Colon (tissue), 2 donors: ENCODE data around the gene PITRM1.

Experiments
- FAIRE-seq: peaks from 2 replicates; lab custom pipeline; 2012; peaks lifted over from hg19 to GRCh38; lab: Jason Lieb, UNC
- donor health status: control.
- donor health status: control.

Gene PITRM1

DNA sequence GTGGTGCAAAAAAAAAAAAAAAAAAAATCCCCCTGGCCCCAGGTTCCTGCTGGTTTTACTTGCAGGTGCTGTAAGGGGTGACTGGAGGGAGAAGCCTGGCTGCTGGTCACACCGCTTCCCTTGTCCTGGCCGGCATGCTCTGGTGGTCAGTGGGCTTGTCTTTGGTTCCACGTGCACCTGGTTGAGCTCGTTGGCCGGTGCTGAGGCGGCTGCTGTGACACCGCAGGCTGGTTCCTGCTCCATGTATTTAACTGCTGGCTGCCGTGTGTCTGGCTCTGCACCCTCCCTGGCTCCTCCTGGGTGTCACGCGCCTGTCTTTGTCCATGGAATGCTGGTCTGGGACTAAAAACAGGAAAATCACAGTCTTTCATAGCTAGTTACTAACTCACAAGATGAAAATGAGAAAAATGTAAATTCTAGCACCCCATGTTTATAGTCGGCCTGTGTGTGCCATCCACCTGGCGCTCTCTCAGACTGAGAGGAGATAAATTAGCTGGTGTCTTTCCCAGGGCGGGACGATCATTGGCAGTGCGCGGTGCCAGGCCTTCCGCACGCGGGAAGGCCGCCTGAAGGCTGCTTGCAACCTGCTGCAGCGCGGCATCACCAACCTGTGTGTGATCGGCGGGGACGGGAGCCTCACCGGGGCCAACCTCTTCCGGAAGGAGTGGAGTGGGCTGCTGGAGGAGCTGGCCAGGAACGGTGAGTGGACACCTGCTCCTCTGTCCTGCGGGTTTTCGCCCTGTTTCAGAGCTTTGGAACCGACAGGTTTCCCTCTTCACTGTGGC is 71.5 kb downstream of the PITRM1 start:
- FAIRE-seq, result no peak

DNA sequence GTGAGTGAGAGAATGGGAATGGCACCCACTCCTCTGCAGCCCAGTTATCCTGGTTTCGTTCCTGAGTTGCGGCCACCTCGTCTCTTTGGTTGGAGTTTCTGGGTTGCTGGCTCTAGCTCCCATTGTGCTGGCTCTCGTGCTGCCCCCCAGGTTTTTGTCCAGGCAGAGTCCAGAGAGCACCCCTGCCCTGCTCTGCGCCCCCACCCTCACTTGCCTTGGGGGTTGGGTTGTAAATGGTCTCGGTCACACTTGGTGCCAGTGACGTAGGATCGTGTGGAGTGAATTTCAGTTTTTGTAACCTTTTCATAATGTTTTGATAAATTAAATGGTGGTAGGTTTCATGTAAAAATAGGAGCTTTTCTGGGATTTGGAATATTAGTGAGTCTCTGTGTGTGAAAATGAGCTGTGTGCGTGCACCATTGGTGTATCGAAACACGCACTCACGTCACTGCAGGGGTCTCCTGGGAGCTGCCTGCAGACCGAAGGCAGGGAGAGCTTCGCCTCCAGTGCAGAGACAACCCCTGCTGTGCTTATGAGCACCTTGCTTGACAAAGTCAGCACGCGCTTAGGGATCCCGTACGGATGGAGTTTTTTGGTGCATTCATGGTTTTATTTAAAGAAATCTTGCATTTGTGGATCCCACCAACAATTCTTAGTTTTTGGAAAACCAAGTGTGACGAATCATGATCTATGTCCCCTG is 72.3 kb downstream of the PITRM1 start:
- FAIRE-seq, result no peak

DNA sequence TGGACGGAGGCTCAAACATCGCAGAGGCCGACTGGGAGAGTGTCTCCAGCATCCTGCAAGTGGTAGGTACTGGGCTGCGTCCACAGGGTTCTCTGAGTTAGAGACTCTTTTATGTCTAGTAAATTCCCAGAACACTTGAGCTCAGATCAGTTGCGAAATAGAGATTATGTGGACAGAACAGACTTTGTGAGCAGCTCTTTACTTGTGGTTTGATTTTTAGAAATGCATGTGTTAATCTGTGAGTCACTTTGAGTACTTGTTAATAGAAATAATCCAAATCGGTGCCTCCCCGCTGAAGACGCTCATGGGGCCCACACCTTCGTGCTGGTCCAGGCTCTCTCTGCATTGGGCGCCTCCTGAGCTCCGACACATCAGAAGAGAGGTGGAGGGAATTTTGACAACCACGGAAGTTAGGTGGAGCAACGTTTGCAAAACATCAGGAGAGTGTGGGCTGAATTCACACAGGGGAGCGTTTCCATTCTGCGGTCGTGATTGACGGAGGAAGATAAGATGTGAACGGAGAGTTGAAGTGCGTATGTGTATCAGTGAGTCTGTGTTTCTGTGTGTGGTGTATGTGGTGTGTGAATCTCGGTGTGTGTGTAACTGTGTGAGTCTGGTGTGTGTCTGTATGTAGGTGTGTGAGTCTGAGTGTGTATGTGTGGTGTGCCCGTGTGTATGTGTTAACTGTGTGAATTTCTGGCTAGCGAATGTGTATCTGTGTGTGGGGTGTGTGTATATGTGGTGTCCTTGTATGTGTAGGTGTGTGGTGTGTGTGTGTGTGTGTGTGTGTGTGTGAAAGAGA is 73.1 kb downstream of the PITRM1 start:
- no peak for FAIRE-seq

GRCh38 chr10:3098689-3099088 is 73.9 kb downstream of the PITRM1 start:
- no peak for FAIRE-seq

- no peak for FAIRE-seq
Measured at GRCh38 chr10:3097160-3097559, 75.4 kb downstream of the PITRM1 start.

DNA sequence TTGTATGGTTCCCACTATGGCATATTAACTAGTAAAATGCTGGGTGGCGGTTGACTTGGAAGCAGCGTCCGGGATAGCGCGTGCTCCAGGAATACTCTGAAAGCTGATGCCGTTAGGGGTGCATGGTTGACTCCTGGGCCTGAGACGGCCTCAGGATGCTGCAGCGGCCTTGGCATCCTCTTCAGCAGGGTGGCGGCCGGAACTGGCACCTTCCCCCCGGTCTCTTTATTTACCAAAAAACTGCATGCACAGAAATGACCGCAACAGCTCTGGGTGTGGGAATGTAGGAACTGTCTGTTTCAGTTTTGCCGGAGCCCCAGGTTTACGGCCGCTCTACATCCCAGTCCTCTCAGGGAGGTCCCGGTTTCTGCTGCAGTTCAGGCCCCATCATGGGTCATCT is 76.4 kb downstream of the PITRM1 start:
- FAIRE-seq, result no peak

DNA sequence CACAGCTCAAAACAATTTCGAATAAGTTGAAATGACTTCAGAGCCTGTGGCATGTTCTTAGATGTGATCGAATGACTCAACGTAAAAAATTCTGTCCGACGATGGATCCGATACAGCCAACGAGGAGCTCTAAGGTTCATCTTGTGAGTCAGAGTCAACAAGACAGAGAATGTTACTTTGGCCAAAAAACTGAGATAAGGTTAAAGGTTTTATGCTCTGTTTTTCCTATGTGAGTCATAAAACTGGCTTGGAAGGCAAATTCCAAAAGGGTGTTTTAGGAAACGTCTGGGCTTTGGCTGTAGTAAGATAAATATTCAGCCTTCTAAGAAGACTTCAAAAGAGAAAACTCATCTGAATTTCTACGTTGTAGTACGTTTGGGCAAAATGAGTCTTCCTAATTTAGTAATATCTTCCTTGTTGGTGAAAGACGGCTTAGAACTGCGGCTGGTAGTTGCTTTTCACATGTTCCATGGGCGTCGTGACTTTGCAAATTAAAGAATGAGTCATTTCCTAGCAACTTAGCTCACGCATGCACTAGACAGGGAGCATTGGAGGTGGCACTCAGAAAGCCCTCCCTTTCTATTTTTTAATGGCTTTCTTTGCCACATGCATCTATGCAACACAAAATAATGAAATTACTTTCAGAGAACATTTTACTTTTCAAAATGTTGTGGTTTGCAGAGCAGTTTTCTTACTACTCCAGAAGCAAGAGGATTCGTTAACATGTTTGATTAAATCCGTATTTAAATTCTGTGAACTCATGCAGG is 77.0 kb downstream of the PITRM1 start:
- no peak for FAIRE-seq

GRCh38 chr10:3094609-3095036 is 78.0 kb downstream of the PITRM1 start:
- FAIRE-seq, result no peak

DNA sequence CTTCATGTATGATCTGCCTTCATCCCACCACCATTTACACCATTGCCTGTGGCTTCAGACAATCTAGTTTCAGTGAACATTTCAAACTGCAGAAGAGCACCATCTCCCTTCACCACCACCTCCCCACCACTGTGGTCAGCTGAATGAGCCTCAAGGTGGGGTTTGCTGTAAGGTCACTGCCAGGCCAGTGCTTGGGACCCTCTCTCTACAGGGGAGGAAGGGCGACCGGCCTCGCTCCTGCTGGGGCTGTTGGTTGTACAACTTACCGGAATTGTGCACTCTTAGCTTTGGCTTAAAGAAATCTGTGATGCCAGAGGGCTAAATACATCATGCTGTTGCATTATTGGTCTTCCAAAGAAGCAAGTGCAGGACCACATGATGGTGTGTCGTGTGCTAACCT is 78.6 kb downstream of the PITRM1 start:
- no peak for FAIRE-seq

DNA sequence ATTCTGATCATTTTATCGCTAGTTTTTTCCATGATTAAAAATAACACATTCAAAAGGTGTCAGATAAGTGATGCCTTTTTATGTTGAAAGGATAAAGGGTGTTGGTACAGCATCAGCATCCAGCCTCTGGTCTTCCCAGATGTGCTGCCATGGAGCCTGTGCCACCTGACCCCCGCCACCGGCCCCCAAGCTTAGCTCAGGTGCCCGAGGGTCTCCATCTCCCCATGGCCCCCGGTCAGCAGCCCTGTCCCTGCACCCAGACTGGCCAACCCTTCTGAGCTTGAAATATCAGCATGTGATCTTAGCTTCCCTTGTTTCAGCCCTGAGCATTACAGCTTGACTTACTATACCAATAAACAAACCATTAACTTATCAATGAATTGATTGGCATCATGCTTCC is 80.7 kb downstream of the PITRM1 start:
- no peak for FAIRE-seq

GRCh38 chr10:3090914-3091787 is 81.4 kb downstream of the PITRM1 start:
- FAIRE-seq, result no peak

DNA sequence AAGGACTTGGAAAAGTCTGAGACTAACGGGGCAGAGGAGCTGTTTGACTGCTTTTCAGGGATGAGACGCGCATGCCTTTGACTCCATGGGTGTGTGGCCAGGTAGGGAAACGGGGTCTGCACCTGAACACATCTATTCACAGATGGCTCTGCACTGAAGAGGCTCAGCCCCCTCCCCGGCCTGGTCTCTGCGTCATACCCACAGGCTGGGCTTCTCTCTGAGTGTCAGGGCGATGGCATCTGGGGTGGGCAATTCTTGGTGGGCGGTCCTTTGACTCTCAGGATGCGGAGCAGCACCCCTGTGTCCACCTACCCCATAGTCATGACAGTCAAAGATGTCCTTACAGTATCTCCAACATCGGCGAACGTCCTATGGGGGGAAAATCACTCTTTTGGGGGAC is 82.2 kb downstream of the PITRM1 start:
- FAIRE-seq, result no peak
